Measurements from ENCODE around the gene TTC7B.

TTC7B gene

DNA sequence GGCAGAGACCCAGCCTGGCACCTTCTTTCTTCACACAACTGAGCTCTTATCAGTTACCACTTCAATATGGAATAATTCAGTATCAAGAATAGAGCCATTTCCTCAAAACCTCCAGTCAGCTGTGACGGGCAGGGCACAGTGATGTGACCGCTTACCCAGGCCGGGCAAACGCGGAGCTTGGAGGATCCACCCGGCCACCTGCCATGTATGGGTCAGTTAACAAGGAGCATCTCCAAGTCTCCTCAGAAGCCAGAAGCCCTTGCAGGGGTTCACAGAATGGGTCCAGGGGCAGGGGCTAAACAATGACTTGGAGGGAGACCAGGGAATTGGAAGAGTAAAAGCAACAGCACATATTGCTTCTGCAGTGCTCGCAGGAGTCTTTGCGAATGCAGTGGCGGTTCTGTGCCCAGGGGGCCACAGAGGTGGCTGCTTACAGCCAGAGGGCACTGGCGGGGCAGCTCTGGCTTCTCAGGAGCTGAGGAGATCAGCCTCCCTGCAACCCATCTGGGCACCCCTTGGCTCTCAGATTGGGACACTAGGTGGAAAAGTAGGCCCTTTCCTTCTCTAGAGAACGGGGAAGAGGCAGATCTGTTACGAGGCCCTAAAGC lies 257.1 kb downstream of the TTC7B start:
- DNase-seq (ENCODE audit: low read depth), result no peak

DNA sequence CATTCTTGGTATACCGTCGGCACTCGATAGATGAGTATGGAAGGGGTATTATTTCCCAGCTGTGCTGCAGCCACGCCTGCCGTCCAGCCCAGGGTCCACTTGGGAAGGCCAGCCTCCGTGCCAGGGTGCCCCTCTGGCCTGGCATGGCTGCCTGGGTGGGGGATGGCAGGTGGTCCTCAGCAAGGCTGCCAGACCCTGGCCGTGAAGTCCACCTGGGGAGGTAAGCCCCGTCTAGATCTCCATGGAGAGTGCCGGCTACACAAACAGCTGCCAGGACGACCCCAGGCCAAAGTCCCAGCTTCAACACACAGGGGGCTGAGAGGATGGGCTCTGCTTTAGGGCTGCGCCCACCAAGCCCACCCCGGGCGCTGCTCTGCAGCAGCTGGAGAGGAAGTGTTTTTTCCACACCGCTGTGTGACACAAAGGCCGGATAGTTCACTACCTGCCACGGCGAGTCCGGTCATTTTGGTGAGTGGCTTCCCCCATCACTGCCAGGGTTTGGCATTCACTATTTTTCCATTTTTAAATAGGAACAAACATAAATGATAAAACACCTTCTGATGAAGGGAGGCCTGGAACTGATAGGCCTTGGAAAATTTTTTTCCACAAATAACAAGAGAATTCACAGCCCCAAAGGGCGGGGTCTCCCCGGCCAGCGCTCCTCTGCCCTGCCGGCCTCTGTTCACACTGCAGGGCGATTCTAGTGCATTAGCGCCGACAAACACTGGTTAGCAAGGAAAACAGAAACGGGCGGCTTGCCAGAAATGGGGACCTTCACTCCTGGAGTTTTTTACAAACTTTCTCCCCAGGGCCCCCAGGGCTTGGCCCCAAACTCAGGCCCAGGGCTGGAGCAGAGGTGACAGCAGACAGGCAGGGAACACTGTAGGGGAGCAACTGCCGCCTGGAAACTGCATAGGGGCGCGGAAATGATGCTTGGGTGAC lies 257.9 kb downstream of the TTC7B start:
- no peak for DNase-seq (ENCODE audit: low read depth)

DNA sequence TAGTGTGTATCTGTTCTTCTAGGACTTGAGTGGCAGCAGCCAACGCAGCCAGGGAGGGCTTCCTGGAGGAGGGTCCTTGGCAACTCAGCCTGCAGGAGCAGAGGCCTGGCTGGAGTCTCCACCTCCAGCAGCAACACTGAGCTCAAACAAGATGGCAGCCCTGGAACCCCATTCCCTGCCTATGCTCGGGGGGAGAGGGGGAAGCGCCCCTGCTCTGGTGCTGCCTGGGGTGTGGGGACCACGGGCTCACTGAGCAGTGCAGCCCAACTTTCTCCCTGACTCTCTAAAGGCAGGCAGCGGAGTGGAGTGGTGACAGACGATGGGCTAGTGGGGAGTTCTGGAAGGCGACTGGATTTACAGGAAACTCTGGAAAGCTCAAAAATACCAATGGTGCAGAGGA lies 258.7 kb downstream of the TTC7B start:
- no peak for DNase-seq (ENCODE audit: low read depth)

DNA sequence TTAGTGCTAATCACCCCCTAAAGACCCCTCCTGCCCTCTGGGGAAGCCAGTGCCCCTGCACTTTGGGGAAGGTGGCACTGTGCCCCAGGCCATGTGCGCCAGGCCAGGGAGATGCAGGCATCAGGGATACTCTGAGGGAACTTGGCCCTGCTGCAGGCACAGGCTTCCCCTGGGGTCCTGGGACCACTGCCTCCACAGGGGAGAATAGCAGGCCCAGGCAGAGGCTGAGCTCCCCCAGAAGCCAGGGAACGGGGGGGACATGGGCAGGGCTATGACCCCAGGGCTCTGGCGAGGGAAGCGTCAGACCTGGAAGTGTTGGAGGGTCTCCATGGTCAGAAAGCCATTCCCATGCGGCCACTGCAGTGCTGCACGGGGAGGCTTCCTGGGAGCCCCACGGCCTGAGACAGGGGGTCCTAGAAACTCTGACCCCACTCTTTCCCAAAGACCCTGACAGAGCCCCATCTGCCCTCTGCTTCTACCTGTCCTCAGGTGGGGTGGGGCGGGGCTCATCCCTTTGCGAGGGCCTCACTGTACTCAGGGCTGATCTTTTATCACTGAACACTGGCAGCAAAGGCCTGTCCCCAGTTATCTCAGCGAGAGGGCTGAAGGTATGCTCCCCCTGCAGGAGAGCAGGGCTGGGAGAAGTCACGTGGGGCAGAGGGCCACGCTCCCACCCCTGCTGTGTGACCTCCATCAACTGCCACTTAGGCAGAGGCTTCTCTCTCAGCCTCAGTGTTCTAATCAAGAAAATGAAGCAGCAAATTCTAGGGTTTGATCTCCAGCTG lies 259.4 kb downstream of the TTC7B start:
- DNase-seq (ENCODE audit: low read depth), result no peak

DNA sequence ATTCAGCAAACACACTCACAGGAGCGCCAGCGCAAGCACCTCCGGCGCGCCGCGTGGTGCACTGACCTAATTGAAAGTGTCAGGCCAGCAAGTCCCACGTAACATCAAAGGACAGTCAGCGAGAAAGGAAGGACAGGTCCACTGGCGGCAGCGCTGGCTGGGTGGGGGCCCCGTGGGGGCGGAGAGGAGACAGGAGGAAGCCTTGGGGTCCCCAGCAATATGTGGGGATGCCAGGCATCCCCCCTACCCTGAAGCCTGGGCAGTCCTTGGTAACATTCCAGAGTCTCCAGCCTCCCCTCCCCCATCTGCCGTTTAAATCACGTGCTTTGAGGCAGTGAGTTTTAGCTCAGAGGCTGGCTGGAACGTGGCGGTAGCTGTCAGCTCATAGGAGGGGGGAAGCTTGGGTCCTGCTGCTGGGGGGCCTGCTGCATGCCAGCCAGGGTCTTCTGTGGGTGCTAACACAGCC lies 260.2 kb downstream of the TTC7B start:
- no peak for DNase-seq (ENCODE audit: low read depth)

DNA sequence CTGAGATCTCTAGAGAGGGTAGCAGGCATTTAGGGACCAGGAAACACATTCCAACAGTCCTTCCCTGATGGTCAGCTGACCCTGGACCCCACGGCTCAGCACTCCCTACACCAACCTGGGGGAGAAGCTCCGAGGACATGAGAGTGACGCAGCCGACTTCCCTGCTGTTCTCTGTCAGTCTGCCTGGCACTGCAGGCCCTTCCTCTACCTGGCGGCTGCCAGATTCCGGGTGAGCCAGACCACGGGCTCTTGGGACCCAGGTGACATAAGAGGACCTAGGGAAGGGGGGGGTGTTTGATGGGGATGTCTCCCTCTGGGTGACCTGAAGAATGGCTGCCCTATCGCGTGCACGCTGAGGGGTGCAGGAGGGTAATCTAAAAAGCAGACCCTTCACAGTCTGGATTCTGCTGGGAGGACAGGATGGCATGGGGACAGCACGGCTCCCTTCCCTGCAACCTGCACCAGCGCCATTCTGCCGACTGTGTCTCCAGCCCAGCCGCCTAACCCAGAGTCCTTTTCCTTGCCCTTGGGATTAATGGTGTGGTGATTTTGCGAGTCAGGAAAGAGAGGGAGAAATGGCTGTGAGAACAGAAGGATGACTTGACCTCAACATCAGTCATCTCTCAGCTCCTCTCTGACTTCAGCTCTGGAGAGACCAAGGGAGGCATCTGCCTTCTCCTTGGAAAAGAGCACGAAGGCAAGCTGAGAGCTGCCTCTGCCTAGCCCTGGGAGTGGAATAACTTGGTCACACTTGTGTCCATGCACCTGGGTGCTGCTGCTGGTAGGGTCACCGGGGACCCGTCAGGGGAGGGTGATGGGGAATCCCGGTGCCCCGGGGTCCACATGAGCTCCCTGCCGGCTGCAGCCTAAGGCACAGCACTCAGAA lies 260.9 kb downstream of the TTC7B start:
- no peak for DNase-seq (ENCODE audit: low read depth)

DNA sequence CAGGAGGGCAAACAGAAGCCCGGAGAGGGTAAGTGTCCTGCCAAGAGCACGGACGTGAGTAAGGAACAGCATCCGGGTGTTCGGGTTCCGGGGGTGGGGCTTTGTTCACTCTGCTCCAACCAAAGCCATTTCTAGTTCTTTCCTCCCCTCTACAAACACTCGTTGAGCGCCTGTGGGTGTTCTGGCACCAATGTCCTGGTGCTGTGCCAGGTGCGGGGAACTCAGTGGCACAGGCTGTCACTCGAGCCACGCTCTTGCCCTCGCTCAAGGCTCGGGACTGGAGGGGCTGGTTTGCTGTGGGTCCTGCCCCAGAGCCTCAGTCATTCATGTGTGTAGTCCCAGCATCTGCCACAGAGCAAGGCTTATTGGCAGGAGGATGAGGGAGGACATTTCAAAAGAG lies 261.9 kb downstream of the TTC7B start:
- no peak for DNase-seq (ENCODE audit: low read depth)

DNA sequence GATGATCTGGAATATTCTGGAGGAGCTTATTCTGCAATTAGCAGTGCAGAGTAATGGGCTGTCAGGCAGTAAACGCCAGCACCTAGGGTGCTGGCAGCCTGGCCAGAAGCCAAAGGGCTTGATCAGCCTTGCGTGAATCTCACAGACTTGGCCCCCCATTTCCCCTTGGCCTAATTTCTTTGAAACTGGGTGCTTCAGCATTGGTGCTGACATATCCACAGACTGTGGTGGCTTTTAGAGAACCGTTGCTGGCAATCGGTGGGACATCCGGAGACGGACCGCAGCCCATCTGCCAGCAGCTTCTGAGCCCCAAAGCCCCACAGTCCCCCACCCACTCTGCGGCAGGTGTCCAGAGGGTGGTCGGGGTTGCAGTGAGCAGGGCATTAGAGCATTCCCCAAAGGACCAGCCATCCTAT lies 262.3 kb downstream of the TTC7B start:
- no peak for DNase-seq (ENCODE audit: low read depth)

DNA sequence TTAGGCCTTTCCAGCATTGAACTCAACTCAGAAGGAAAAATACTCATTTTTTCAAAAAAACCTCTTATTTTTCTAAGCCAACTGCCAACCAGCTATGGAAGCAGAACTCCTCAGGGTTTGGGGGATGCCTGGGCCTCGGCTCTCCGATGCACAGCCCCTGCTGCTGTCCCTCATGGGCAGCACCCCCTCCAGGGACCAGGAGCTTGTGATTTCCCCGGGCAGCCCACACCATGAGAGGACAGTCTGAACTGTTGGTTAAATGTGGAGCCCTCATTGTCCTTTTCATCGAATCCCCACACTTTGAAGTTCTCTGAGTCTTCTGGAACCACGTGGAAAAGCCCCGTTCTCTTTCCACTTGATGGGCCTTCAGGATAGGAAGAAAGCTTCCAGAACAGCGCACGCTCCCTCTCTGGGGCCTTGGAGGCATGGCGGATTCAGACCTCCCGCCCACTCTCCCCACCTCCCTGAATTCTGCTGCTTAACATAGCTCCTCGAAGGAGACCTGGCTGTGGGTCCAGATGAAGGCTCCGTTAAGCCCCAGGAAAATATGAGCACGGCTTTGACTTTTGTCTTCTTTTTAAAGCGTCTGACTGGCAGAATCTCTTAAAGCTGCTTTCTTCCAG lies 262.8 kb downstream of the TTC7B start:
- DNase-seq (ENCODE audit: low read depth), result no peak

DNA sequence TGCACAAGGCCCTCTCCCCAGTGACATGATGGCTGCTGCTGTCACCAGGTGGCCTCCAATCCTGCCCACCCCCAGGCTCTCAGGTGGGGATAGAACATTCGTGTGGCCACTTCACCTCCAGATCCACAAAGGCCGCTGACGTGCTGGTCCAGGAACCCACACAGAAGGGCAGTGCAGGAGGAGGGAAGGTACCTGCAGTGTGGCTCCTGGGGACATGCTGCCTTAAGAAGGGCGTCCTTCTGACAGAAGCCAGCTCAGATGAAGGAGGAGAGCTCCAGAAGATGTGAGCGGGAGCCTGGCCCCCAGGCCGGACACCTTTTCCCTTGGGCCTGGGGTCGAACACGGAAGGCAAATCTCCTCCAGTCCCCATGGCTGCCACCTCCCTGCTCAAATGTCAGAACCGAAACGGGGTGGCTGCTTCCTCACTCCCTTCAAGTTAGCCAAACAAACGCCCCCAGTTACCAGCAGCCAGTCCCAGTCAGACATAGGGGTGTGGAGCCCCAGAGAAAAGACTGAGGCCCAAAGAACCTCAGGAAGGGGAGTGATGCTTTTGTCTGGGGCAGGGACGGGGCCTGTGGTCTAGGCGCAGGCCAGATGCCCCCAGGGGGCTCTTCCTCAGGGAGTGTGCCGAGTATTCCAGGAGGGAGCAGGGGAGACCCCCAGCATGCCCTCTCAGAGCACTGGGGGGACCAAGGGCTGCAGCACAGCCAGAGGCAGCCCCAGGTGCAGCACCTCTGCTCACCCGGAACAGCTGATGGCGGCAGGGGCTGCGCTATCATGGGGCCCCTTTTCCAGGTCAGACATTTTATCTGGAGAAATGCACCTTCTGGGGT lies 263.5 kb downstream of the TTC7B start:
- no peak for DNase-seq (ENCODE audit: low read depth)

DNA sequence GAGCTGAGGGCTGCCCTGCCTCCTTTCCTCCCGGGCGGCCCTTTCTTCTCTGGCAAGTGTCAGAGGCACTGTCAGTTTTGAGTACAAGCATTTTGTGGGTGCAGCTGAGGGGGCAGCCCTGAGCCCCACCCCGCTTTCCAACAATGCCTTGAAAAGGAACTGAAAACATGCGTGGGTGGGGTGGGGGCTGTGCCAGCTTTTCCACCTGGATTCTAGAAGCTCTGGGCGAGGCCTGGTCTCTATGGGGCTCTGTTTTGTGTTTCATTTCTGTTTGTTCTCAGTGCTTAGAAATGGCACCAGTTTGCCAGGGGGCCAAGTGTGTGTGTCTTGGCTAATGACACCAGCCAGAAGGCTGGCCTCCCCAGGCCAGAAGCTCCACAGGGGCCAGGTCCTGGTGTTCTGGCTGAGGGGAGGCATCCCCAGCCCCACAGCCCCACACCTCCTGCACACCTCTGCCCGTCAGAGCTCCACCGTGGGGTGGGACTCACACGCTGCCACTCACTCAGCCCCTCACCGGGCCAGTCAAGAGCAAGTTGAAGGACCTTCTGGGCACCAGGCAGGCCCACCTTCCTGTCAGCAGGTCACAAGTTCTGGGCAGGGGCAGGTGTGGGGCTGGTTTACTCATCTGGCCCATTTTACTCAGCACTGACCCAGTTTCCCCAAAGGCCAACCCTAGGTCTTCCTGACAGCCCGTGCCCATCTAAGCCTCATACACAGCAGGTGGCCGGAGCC lies 264.3 kb downstream of the TTC7B start:
- DNase-seq (ENCODE audit: low read depth), result no peak

DNA sequence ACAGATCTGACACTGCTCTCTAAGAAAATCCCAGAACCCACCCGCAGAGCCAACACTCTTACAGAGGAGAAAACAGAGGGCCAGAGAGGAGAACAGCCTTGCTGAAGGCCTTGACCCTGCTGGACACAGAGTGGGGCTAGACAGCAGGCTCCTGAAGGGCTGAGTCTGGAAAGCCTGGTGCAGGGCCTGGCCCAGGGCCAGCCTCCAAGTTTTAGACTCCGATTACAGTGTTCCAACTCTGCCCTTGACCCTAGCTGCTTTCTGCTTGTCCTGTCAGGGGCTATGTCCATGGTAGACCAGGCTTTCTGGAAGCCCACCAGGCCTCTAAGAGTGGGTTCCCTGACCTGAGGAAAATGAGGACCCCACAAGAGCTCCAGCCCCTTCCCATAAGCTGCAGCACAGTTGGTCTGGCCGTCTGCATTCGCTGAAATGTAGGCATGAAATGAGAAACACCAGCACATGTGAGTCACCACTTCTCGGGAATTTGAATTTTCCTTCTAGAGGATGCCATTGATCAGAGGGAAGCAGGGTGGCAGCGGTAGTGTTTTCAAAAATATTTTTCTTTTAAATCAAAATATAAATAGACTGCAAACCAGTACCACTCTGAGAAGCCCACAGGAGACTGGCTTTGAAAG lies 265.0 kb downstream of the TTC7B start:
- DNase-seq (ENCODE audit: low read depth), result no peak

DNA sequence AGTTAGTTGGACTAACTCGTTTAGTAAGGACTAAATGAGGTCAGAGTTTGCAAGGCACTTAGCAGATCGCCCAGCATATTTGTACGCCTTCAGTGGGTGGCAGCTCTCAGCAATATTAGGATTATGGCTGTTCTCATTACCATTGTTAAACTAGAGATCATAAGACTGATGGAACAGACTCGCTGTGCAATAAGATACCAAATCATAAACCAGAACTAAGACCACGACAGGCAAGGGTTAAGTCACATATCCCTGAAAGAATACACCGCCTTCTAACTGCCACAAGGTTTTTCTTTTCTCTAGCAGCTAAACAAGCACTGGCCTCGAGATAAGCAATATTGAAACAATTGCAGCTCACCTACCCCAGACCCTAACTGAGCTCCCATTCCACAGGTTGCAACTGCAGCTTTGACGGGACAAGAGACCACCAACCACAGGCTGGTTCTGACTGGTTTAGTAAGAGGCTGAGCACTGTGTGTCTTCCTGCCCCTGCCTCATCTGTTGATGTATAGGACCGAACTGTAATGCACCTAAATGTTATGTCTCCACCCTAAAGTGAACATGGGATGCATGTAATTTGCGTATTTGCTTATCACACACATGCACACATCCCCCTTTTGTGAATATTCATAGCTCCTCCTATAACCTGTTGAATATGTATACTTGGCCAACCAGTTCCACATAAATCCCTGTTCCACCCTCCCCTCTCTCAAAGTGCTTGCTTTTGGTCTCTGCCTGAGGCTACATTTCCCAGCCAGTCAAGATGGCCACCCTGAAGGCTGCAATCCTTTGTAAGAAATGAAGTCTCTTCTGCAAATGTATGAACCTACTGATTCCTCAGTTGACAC lies 266.2 kb downstream of the TTC7B start:
- no peak for DNase-seq (ENCODE audit: low read depth)

DNA sequence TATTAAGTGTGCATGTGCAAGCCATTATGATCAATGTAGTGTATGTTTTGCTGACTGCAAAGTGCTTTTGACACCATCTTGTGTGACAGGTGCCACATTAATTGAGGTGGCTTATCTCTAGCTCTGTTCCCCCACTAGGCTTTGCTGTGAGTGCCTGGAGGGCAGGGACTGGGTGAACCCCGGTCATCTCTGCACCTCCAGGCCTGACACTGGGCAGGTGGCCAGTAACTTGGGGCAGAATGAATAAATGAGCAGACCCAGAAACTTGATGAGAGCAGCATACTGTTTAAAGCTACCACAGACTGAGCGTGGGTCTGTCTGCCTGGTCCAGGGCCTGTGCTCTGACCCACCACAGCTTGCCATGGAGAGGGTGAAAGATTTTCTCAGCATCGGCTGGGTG lies 267.8 kb downstream of the TTC7B start:
- no peak for DNase-seq (ENCODE audit: low read depth)

DNA sequence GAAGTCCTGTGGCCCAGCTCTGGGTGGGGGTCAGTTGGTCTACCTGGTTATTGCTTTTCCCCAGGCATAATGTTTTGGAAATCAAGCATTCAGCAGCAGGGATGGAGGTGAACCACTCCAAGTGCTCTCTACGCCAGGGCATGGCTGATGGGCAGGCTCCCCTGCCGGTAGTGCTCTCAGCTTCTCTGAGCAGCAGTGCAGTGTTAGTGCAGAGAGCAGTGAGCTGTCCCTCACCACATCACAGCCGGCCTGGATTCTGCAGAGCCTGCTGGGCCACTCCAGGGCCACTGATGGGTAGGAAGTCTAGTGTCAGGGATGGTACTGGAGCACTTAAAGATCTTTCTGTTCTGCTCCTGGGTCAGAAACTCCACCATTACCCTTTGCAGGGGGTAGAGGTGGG lies 268.3 kb downstream of the TTC7B start:
- no peak for DNase-seq (ENCODE audit: low read depth)

DNA sequence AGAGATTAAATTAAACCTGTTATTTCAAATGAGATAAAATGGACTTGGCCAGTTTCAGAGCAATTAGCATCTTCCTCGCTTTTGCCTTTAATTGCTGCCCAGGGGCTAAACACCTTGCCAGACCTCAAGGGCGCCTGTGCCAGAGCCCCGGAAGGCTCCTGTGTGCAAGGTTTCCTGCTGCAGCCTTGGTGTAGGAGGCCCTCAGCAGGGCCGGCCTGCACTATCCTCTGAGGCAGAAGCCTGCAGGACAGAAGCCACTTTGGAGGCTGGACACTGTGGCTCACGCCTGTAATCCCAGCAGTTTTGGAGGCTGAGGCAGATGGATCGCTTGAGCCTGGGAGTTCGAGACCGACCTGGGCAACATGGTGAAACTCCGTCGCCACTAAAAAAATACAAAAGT lies 269.0 kb downstream of the TTC7B start:
- DNase-seq (ENCODE audit: low read depth), result no peak

DNA sequence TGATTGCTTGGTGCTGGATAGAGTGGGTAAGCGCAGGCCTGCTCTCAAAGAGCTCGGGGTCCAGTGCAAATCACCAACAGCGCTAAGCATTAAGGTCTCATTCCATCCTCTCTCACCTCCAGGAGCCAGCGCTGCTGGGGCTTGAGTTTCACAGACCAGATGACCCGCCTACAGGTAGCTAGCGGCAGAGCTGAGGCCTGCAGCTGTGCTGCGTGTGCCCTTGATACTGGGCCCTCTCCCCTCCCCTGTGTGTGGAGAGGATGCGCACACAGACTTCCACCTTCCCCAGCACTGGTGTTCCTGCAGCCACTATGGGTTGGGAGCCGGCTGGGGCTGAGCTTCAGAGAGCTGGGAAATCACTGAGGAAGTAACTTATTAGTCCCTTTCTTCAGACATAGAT lies 269.5 kb downstream of the TTC7B start:
- DNase-seq (ENCODE audit: low read depth), result no peak
